Mucosa of descending colon (tissue), 3 donors: Measurements from ENCODE around the gene PEX14. TPM values are rescaled to one million over a fixed set of nuclear protein-coding genes. Genes with fewer than 3 reads are reported as not detected.

Source experiments
- ATAC-seq: fragments of 200-7000 bp; cut with Tn5 transposase; one replicate; pipeline ENCODE4 v1.9.1; 2020; ENCODE audit warnings: mild to moderate bottlenecking, moderate library complexity
- DNase-seq, 3 donors: peaks; one replicate each; pipeline ENCODE4 v3.0.0-alpha.2; 2020
- H3K36me3 ChIP-seq: fragments of 200-600 bp; one replicate; pipeline ENCODE4 v1.8.0; 2021; ENCODE audit warnings: low read depth, mild to moderate bottlenecking
- H3K4me1 ChIP-seq: fragments of 200-600 bp; one replicate; pipeline ENCODE4 v1.8.0; 2021; ENCODE audit warnings: low read depth, mild to moderate bottlenecking
- H3K4me3 ChIP-seq: fragments of 200-600 bp; one replicate; pipeline ENCODE4 v1.8.0; 2021; ENCODE audit warnings: mild to moderate bottlenecking
- H3K9me3 ChIP-seq: fragments of 200-600 bp; one replicate; pipeline ENCODE4 v1.8.0; 2021; ENCODE audit warnings: mild to moderate bottlenecking
- CTCF ChIP-seq: fragments of 200-600 bp; IDR thresholded peaks from one replicate; pipeline ENCODE4 v1.8.0; 2022; ENCODE audit warnings: antibody characterized with exemption, mild to moderate bottlenecking
- intact Hi-C, 2 donors: fragments of 100-400 bp; cut with DNase I in 1 of 2; cut with micrococcal nuclease in 1 of 2; formaldehyde crosslinking; loops; one replicate each; pipeline versions ENCODE4 v1.11.0 to v1.11.1; 2022; cut with DNase I, micrococcal nuclease
- total RNA-seq, 3 donors: library from RNA; stranded (reverse); fragmentation: NEBNext Ultra II Directional in 2 of 3; extraction: Animal tissue kit (Norgen Biotek cat#: 25700) in 2 of 3; gene quantifications; one replicate each; pipeline versions ENCODE4 v1.2.1 to v1.2.4, GENCODE V29; 2021 to 2023
- donor health status: DM: no; HTN: no; CAD: no; lungs with moderate emphysema.
- donor health status: DM: no; HTN: no; CAD: no.
- donor health status: DM: no; HTN: yes; CAD: no.

The PEX14 gene
- total RNA-seq, 3 donors from 2014 or later, result 18.9 to 23.8 (median 21.3) TPM

- TF ChIP-seq CTCF, result no peak
- Histone ChIP-seq H3K36me3 (peaks cover 6% of the 10 kb centered on the region), H3K4me3 (no peak overlapping the region), H3K4me1 (no peaks in the 10 kb centered on the region), H3K9me3 (no peaks in the 10 kb centered on the region)
- DNase-seq (no peak), ATAC-seq (no peak)
- intact Hi-C loops, result no loop called here
These were observed 181.7 kb downstream of the PEX14 start for GRCh38 chr1:10656431-10656830.

DNA sequence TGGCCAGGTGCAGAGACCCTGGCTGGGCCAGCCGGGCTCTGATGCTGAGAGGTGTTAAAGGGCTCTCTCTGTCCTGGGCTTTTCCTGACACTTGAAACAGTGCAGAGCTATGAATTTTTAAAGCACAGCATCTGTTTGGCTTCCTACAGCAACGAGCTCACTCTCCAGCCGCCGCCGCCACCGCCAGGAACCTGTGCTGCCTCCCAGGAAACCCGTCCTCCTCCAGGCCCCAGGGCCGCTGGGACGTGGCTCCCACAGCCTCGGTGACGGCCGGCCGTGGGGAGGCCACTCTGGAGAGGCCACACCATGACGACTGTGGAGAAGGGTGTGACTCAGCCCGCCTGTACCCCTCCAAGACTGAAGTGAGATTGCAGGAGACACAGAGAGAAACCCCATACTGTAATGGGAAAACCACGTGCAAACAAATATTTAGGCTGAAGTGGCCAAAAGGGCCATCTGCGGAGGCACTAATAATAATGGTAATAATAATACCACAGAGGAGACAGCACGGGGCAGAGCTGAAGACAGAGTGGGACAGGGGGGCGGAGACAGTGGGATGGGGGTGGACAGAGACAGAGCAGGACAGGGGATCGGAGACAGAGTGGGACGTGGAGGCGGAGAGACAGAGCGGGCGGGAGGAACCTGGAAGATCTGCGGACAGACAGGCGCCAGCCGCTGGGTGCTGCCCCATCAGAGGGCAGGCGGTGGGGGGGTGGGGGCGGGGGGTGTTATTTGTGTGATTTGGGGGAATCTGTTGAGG is 182.5 kb downstream of the PEX14 start:
- Histone ChIP-seq H3K4me3 (no peak overlapping the region), H3K4me1 (no peaks in the 10 kb centered on the region), H3K9me3 (no peaks in the 10 kb centered on the region), H3K36me3 (peaks cover 6% of the 10 kb centered on the region)
- intact Hi-C loops, result no loop called here
- no peak for DNase-seq
- no peak for TF ChIP-seq CTCF
- ATAC-seq, result no peak

GRCh38 chr1:10658396-10659066 is 183.8 kb downstream of the PEX14 start:
- no peak for TF ChIP-seq CTCF
- Histone ChIP-seq H3K9me3 (no peaks in the 10 kb centered on the region), H3K36me3 (no peaks in the 10 kb centered on the region), H3K4me3 (no peak overlapping the region), H3K4me1 (no peaks in the 10 kb centered on the region)
- ATAC-seq (no peak), DNase-seq (no peak)
- intact Hi-C loops, result no loop called here

GRCh38 chr1:10659218-10659617 is 184.5 kb downstream of the PEX14 start:
- ATAC-seq, result no peak
- no peaks in the 10 kb centered on the region for H3K36me3 ChIP-seq
- H3K4me1 ChIP-seq, result no peaks in the 10 kb centered on the region
- no peak overlapping the region for H3K4me3 ChIP-seq
- no peaks in the 10 kb centered on the region for H3K9me3 ChIP-seq
- no peak for DNase-seq
- TF ChIP-seq CTCF, result no peak
- intact Hi-C loops, result no loop called here

DNA sequence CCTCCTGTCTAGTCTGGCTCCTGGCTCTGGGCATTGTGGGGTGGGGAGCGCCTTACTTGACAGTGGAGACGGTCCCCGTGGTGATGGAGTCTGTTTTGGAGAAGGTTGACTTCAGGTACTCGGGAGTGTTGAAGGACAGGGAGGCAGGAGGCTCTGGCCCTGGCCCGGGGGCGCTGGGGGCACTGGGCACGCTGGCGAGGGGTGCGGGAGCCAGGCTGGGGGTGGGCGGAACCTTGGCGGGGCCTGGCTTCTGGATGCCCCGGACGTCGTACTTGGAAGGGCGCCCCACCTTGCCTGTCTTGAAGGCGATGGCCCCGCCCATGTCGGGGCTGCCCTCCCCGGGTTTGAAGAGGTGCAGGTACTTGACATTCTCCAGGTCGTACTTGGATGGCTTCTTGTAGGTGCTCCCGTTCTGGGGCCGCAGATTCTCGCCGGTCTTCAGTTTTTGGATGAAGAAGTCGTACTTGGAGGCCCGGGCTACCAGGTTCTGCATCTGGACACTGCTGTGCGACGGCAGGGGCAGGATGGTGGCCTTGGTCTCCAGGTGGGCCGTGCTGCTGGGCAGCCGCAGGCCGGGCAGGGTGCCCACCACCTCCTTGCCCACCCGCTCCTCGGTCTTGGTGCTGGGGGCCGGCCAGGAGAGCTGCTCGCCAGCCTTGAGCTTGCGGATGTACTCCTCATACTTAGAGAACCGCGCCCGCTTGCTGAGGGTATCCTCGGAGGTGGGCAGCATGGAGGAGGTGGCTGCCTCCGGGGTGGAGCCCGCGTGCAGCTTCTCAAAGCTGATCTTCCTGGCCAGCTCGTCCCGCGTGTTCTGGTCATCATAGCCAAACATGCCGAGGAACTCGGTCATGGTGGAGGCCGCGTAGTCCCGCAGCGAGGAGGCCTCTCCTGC is 185.1 kb downstream of the PEX14 start:
- no peaks in the 10 kb centered on the region for H3K9me3 ChIP-seq
- no peak overlapping the region for H3K4me3 ChIP-seq
- ATAC-seq (no peak), DNase-seq (no peak)
- no peak for TF ChIP-seq CTCF
- intact Hi-C loops, result no loop called here
- no peaks in the 10 kb centered on the region for H3K4me1 ChIP-seq
- H3K36me3 ChIP-seq, result no peaks in the 10 kb centered on the region
